ENCODE data around the gene SLC22A1. TPM values are rescaled to one million over a fixed set of nuclear protein-coding genes. Genes with fewer than 3 reads are reported as not detected.

The SLC22A1 gene
- polyA plus RNA-seq, 1 donor from 2014 or later = 0.71 TPM

DNA sequence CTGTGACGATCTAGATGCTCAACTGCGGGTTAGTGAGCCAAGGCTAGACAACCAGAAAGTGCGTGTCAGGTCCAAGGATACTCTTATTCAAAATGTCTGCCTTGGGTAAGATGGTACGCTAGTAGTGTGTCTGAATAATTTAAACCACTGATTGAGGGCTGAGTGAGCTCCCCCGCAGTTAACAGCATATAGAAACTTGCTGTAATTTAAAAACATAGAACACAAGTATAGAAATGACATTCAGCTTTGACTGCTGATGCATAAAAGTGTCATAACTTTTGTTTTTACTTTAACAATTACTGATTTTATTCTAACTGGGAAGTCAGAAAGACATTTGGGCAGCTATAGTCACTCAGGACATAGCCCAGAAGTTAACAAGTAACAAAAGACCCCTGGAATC is 45.6 kb upstream of the SLC22A1 start:
- TF ChIP-seq EP300 (conservative IDR thresholded peaks at IDR 0.05; ENCODE audit: poor library complexity, severe bottlenecking) (no peak), RAD21 (conservative IDR thresholded peaks at IDR 0.05) (no peak), POLR2AphosphoS5 (IDR thresholded peaks at IDR 0.05) (no peak), EZH2 (IDR thresholded peaks at IDR 0.05; ENCODE audit: borderline replicate concordance, insufficient read depth, low read length, poor library complexity, severe bottlenecking) (no peak), SMC3 (conservative IDR thresholded peaks at IDR 0.05; ENCODE audit: poor library complexity) (no peak), TAF1 (IDR thresholded peaks at IDR 0.05; ENCODE audit: low read depth) (no peak), MXI1 (conservative IDR thresholded peaks at IDR 0.05; ENCODE audit: poor library complexity, severe bottlenecking) (no peak)
- TF ChIP-seq, protein P1, sequence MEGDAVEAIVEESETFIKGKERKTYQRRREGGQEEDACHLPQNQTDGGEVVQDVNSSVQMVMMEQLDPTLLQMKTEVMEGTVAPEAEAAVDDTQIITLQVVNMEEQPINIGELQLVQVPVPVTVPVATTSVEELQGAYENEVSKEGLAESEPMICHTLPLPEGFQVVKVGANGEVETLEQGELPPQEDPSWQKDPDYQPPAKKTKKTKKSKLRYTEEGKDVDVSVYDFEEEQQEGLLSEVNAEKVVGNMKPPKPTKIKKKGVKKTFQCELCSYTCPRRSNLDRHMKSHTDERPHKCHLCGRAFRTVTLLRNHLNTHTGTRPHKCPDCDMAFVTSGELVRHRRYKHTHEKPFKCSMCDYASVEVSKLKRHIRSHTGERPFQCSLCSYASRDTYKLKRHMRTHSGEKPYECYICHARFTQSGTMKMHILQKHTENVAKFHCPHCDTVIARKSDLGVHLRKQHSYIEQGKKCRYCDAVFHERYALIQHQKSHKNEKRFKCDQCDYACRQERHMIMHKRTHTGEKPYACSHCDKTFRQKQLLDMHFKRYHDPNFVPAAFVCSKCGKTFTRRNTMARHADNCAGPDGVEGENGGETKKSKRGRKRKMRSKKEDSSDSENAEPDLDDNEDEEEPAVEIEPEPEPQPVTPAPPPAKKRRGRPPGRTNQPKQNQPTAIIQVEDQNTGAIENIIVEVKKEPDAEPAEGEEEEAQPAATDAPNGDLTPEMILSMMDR (IDR thresholded peaks at IDR 0.05; ENCODE audit: poor library complexity, severe bottlenecking) = no peak
- TF ChIP-seq, protein P2, sequence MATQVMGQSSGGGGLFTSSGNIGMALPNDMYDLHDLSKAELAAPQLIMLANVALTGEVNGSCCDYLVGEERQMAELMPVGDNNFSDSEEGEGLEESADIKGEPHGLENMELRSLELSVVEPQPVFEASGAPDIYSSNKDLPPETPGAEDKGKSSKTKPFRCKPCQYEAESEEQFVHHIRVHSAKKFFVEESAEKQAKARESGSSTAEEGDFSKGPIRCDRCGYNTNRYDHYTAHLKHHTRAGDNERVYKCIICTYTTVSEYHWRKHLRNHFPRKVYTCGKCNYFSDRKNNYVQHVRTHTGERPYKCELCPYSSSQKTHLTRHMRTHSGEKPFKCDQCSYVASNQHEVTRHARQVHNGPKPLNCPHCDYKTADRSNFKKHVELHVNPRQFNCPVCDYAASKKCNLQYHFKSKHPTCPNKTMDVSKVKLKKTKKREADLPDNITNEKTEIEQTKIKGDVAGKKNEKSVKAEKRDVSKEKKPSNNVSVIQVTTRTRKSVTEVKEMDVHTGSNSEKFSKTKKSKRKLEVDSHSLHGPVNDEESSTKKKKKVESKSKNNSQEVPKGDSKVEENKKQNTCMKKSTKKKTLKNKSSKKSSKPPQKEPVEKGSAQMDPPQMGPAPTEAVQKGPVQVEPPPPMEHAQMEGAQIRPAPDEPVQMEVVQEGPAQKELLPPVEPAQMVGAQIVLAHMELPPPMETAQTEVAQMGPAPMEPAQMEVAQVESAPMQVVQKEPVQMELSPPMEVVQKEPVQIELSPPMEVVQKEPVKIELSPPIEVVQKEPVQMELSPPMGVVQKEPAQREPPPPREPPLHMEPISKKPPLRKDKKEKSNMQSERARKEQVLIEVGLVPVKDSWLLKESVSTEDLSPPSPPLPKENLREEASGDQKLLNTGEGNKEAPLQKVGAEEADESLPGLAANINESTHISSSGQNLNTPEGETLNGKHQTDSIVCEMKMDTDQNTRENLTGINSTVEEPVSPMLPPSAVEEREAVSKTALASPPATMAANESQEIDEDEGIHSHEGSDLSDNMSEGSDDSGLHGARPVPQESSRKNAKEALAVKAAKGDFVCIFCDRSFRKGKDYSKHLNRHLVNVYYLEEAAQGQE (IDR thresholded peaks at IDR 0.05; ENCODE audit: borderline replicate concordance) = no peak
- H3K4me3 ChIP-seq (ENCODE audit: low read length) = no peak overlapping the region
- no peaks in the 10 kb centered on the region for H3K27me3 ChIP-seq (ENCODE audit: insufficient read depth, low read depth, low read length)
- H3K9me3 ChIP-seq (ENCODE audit: low read length) = no peaks in the 10 kb centered on the region
- peaks cover 9% of the 10 kb centered on the region for H3K36me3 ChIP-seq (ENCODE audit: insufficient read depth, low read length)
- no peak overlapping the region for H2AFZ ChIP-seq (ENCODE audit: low read depth, low read length)
- H3K79me2 ChIP-seq (replicated peaks; ENCODE audit: insufficient read depth, low read length) = no peaks in the 10 kb centered on the region
- no peaks in the 10 kb centered on the region for H4K20me1 ChIP-seq (ENCODE audit: insufficient read depth)
- H3F3A ChIP-seq (ENCODE audit: insufficient read depth, low read length, poor library complexity, severe bottlenecking) = no peaks in the 10 kb centered on the region
- H3K9ac ChIP-seq (ENCODE audit: low read length) = no peak overlapping the region
- no peak overlapping the region for H3K27ac ChIP-seq (ENCODE audit: low read length)
- no peak overlapping the region for H3K4me2 ChIP-seq (ENCODE audit: low read length)
- no peaks in the 10 kb centered on the region for H3K9me2 ChIP-seq (ENCODE audit: insufficient read depth, low read length)

DNA sequence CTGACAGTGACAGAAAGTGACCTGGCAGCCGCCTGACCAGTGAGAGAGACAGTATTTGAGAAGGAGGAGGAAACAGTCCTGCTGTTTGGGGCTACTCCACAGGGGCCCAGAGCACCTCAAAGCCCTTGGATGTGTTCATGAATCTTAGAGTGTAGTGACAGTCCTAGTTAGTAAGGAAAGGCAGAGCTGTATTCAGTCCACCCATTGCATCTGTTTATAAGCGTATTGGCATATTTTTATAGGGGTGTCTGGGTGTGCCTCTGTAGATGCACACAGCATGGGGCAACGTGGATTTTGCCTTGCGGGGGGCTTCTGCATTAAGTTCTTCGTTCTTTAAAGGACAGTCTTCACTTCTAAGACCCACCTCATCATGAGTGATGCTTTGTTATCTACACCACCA is 44.6 kb upstream of the SLC22A1 start:
- H3K27ac ChIP-seq (ENCODE audit: low read length) = no peak overlapping the region
- no peak overlapping the region for H3K4me3 ChIP-seq (ENCODE audit: low read length)
- no peaks in the 10 kb centered on the region for H3K79me2 ChIP-seq (replicated peaks; ENCODE audit: insufficient read depth, low read length)
- H3F3A ChIP-seq (ENCODE audit: insufficient read depth, low read length, poor library complexity, severe bottlenecking) = no peaks in the 10 kb centered on the region
- TF ChIP-seq SMC3 (conservative IDR thresholded peaks at IDR 0.05; ENCODE audit: poor library complexity) = no peak
- TF ChIP-seq POLR2AphosphoS5 (IDR thresholded peaks at IDR 0.05) = no peak
- TF ChIP-seq RAD21 (conservative IDR thresholded peaks at IDR 0.05) = no peak
- no peak for TF ChIP-seq TAF1 (IDR thresholded peaks at IDR 0.05; ENCODE audit: low read depth)
- no peak for TF ChIP-seq MXI1 (conservative IDR thresholded peaks at IDR 0.05; ENCODE audit: poor library complexity, severe bottlenecking)
- no peak for TF ChIP-seq EZH2 (IDR thresholded peaks at IDR 0.05; ENCODE audit: borderline replicate concordance, insufficient read depth, low read length, poor library complexity, severe bottlenecking)
- TF ChIP-seq, protein P2 (IDR thresholded peaks at IDR 0.05; ENCODE audit: borderline replicate concordance) = no peak
- H3K36me3 ChIP-seq (ENCODE audit: insufficient read depth, low read length) = peaks cover 9% of the 10 kb centered on the region
- H3K4me2 ChIP-seq (ENCODE audit: low read length) = no peak overlapping the region
- H4K20me1 ChIP-seq (ENCODE audit: insufficient read depth) = no peaks in the 10 kb centered on the region
- H3K9ac ChIP-seq (ENCODE audit: low read length) = no peak overlapping the region
- no peaks in the 10 kb centered on the region for H3K9me3 ChIP-seq (ENCODE audit: low read length)
- H2AFZ ChIP-seq (ENCODE audit: low read depth, low read length) = no peak overlapping the region
- H3K27me3 ChIP-seq (ENCODE audit: insufficient read depth, low read depth, low read length) = no peaks in the 10 kb centered on the region
- no peaks in the 10 kb centered on the region for H3K9me2 ChIP-seq (ENCODE audit: insufficient read depth, low read length)
